SK-N-DZ (cell line): ENCODE results near the gene TMEM101.
A peak's percentile ranks its signal among the peaks of the same experiment; 100 is the strongest.
"Not testable (repeated sequence)": the region's sequence is repeated elsewhere in the genome, so short reads cannot be mapped to it uniquely, and the experiment has no call there.

ENCODE experiments used
- DNase-seq: peaks from one replicate; pipeline ENCODE4 v3.0.0-alpha.2; 2015; ENCODE audit warnings: low spot score
- small RNA-seq, 2 experiments: library from RNA; depleted of rRNA; stranded (forward); fragments of <200 nt; gene quantifications; one replicate each; pipeline ENCODE3, GENCODE V24; 2014

TMEM101 gene

GRCh38 chr17:43975898-43976297 is 38.9 kb downstream of the TMEM101 start:
- DNase-seq, result no peak

DNA sequence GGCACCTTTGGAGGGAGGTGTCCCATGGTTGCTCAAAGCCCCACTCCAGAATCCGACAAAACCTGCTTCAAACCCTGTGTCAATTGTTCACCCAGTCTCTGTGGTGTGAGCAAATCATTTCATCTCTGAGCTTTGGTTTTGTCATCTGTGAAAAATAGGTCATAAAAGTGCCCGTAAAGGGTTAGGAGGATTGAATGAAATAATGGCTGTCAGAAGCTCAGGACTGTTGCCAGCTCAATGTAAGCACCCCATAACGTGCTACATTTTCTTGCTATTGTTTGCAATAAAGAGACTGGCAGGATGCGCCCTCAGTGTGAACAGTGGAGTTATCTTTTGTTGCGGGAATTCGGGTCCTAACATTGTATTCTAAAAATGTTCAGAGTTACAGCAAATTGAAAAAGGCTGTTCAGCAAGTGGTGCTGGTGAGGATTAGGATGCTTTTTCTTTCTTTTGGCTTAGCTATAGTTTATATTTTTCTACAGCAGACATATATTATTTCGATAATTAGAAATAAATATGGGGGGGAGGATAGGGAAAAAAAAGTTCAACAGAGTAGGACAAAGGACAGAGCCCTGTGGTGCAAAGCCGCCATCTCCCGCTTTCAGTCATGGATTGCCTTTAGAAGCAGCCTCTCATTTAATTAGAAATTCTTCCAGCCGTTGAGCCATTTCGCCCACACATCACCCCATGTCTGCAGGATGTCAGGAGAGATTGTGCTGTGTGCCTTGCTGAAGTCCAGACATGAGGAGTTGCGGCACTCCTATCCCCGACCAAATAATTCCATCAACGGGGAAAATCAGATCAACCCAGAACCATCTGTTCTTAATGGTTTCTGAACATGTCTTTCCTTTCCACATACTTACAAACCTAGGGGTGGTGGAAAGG is 40.1 kb downstream of the TMEM101 start:
- DNase-seq, result peak; percentile 99

DNA sequence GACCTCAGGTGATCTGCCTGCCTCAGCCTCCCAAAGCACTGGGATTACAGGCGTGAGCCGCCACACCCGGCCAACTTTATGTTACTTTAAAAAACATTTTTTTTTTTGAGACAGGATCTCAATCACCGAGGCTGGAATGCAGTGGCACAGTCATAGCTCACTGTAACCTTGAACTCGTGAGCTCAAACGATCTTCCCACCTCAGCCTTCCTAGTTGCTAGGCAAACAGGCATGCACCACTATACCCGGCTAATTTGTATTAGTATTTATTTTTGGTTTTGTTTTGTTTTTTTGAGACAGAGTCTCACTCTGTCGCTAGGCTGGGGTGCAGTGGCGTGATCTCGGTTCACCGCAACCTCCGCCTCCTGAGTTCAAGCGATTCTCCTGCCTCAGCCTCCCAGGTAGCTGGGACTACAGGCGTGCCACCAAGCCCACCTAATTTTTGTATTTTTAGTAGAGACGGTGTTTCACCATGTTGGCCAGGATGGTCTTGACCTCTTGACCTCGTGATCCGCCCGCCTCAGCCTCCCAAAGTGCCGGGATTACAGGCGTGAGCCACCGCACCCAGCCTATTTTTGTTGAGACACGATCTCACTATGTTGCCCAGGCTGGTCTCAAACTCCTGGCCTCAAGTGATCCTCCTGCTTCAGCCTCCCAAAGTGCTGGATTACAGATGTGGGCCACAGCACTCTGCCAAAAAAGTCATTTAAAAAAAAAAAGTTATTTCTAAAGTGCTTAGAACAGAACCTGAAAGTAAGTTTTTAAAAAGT is 42.1 kb downstream of the TMEM101 start:
- DNase-seq, result not testable (repeated sequence)

DNA sequence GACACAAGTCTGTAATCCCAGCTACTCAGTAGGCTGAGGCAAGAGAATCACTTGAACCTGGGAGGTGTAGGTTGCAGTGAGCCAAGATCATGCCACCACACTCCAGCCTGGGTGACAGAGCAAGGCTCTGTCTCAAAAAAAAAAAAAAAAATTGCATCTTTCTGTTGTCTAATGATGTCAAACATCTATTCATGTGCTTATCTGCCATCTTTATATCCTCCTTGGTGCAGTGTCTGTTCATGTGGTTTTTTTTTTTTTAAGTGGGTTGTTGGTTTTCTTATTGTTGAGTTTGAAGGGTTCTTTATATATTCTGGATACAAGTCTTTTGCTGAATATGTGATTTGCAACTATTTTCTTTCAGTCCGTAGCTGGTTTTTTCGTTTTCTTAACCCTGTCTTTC is 43.3 kb downstream of the TMEM101 start:
- DNase-seq, result not testable (repeated sequence)

- no peak for DNase-seq
Measured at GRCh38 chr17:43970366-43970765, 44.4 kb downstream of the TMEM101 start.

DNA sequence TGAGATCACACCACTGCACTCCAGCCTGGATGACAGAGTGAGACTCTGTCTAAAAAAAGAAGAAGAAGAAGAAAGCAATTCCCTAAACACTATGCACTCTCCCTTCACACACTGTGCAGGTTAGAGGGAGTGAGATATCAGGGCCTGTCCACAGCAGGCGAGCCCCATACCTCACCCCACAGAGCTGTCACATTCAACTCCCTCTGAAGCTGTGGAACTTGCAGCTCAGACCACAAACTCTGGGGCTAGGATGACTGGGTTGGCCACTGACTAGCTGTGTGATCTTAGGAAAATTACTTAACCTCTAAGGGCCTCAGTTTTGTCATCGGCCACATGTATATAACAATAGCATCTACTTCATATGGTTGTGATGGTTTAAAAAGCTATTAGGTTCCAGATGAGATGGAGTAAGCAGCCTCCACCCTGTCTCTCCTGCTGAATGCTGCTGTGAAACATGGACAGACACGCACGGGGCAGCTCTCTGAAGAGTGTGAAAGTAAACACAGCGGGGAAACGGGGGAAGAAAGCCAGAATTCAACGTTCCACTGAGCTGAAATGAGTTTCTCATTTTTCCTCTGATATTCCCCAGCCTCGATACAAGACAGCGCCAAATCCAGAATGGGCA is 47.4 kb downstream of the TMEM101 start:
- no peak for DNase-seq

DNA sequence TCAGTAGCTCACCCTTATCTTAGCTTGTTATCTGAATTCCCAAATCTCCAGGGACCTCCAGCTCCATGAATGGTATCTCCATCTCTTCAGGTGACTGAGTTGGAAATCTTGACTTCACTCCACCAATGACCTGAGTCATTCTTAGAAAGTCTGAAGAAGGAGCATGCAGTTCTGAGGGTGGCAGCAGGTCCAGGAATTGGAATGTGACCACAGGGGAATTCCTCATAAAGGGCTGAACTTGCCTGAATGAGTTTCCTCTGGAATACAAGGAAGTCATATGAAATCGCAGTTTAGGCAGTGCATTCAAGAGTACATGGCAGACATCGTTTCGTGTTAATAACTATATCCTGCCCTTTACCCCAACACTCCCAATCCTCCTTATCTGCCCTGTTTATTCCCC is 48.5 kb downstream of the TMEM101 start:
- peak; percentile 49 for DNase-seq

- DNase-seq, result no peak
Measured at GRCh38 chr17:43962479-43962878, 52.3 kb downstream of the TMEM101 start.

DNA sequence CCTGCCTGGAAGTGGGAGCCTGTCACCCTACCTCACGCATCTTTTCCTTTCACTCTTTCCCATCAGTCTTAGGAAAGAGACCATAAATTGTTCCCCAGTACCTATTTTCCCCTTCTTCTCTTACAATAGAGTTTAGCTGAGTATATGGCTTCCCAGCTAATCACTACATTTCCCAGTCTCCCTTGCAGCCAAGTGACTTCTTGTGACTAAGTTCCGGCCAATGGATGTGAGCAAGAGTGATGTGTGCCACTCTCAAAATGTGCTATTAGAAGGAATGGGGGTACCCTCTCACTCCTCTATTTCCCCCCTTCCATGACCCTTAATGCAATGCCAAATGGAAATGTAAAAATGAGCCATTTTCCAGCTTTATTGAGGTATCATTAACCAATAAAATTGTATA is 52.8 kb downstream of the TMEM101 start:
- DNase-seq, result no peak

GRCh38 chr17:43961292-43961691 is 53.5 kb downstream of the TMEM101 start:
- DNase-seq, result not testable (repeated sequence)

Small RNA genes within 50 kb of the gene (small RNA-seq; reads per million reads assigned to genes)
- gene RF00012, result 0.10 to 0.84 reads per million in 2 experiments
